Immature natural killer cell (primary cell): Measurements from ENCODE around the gene CCDC78. TPM values are rescaled to one million over a fixed set of nuclear protein-coding genes. Genes with fewer than 3 reads are reported as not detected.

Experiments used
- DNase-seq, 3 donors: peaks; one replicate each; pipeline ENCODE4 v3.0.0; 2022; ENCODE audit warnings: mixed read lengths in 1 of 3
- H3K27ac Mint-ChIP-seq, 6 donors: one replicate each; pipeline ENCODE4 v1.8.0; 2020; ENCODE audit warnings: mixed read lengths in 6 of 6, mild to moderate bottlenecking in 5 of 6, inconsistent platforms in 4 of 6, moderate library complexity in 3 of 6
- H3K27me3 Mint-ChIP-seq, 3 donors: one replicate each; pipeline ENCODE4 v1.8.0; 2020 to 2021; ENCODE audit warnings: low read depth in 3 of 3, mild to moderate bottlenecking in 3 of 3, mixed read lengths in 3 of 3, moderate library complexity in 3 of 3, inconsistent platforms in 1 of 3
- H3K36me3 Mint-ChIP-seq, 3 donors: one replicate each; pipeline ENCODE4 v1.8.0; 2020; ENCODE audit warnings: mixed read lengths in 3 of 3, inconsistent platforms in 2 of 3, mild to moderate bottlenecking in 2 of 3
- H3K4me1 Mint-ChIP-seq, 2 donors: one replicate each; pipeline ENCODE4 v1.8.0; 2020; ENCODE audit warnings: inconsistent platforms in 2 of 2, mild to moderate bottlenecking in 2 of 2, mixed read lengths in 2 of 2, moderate library complexity in 1 of 2
- H3K4me3 Mint-ChIP-seq, 5 donors: one replicate each; pipeline ENCODE4 v1.8.0; 2020; ENCODE audit warnings: mild to moderate bottlenecking in 5 of 5, mixed read lengths in 5 of 5, inconsistent platforms in 3 of 5, moderate library complexity in 3 of 5
- H3K9me3 Mint-ChIP-seq, 6 donors: one replicate each; pipeline ENCODE4 v1.8.0; 2020; ENCODE audit warnings: mild to moderate bottlenecking in 6 of 6, mixed read lengths in 6 of 6, inconsistent platforms in 4 of 6, moderate library complexity in 3 of 6
- polyA plus RNA-seq, 3 donors: library from polyadenylated mRNA; unstranded; fragments of 300-500 nt; fragmentation: Illumina TruSeq; gene quantifications; one replicate each; pipeline ENCODE4 v1.2.3, GENCODE V29; 2021

The CCDC78 gene
- polyA plus RNA-seq, result 1 to 10 TPM in 2 of 3 donors, under 1 TPM in 1; 0.34 to 1.7 (median 1.4) TPM

- Mint-ChIP-seq H3K4me3 (peak within 1 kb of the TSS; percentile 69 to 79 (median 76)), H3K27me3 (peaks cover 2 to 10% (median 3%) of the 10 kb centered on the region in 3 donors), H3K27ac (peak within 1 kb of the TSS; percentile 12 to 51 (median 32)), H3K36me3 (no peaks in the 10 kb centered on the region), H3K4me1 (peaks cover 0 to 1% of the 10 kb centered on the region in 2 donors), H3K9me3 (no peaks in the 10 kb centered on the region)
- peak; percentile 68 to 74 (median 73) for DNase-seq
Observed at GRCh38 chr16:726438-727290, at the start of gene CCDC78, which contains the start of gene HAGHL. CCDC78 (minus strand) TSS chr16:726443; CDS start chr16:726367, 76 bp downstream. HAGHL (plus strand) TSS chr16:727106; CDS start chr16:727510, 404 bp downstream.

GRCh38 chr16:775236-775796, 49.1 kb upstream of the CCDC78 start:
- Mint-ChIP-seq H3K27ac (no peak overlapping the region), H3K36me3 (no peaks in the 10 kb centered on the region)
- no peak for DNase-seq

GRCh38 chr16:774086-775001, 48.1 kb upstream of the CCDC78 start:
- Mint-ChIP-seq H3K27ac (no peak overlapping the region), H3K36me3 (no peaks in the 10 kb centered on the region), H3K27me3 (peaks cover 0 to 3% (median 2%) of the 10 kb centered on the region in 3 donors), H3K4me3 (no peak overlapping the region), H3K4me1 (no peaks in the 10 kb centered on the region), H3K9me3 (no peaks in the 10 kb centered on the region)
- DNase-seq, result no peak

More at GRCh38 chr16:775236-775796, 49.1 kb upstream of the CCDC78 start:
- peaks cover 0 to 3% (median 2%) of the 10 kb centered on the region in 3 donors for H3K27me3 Mint-ChIP-seq
- H3K4me3 Mint-ChIP-seq, result no peak overlapping the region
- no peaks in the 10 kb centered on the region for H3K4me1 Mint-ChIP-seq
- H3K9me3 Mint-ChIP-seq, result no peaks in the 10 kb centered on the region

GRCh38 chr16:772959-773358, 46.7 kb upstream of the CCDC78 start:
- H3K36me3 Mint-ChIP-seq, result no peaks in the 10 kb centered on the region
- peaks cover 0 to 3% (median 2%) of the 10 kb centered on the region in 3 donors for H3K27me3 Mint-ChIP-seq
- H3K9me3 Mint-ChIP-seq, result no peaks in the 10 kb centered on the region
- H3K27ac Mint-ChIP-seq, result no peak overlapping the region
- DNase-seq, result no peak
- no peak overlapping the region for H3K4me3 Mint-ChIP-seq
- H3K4me1 Mint-ChIP-seq, result no peaks in the 10 kb centered on the region

DNA sequence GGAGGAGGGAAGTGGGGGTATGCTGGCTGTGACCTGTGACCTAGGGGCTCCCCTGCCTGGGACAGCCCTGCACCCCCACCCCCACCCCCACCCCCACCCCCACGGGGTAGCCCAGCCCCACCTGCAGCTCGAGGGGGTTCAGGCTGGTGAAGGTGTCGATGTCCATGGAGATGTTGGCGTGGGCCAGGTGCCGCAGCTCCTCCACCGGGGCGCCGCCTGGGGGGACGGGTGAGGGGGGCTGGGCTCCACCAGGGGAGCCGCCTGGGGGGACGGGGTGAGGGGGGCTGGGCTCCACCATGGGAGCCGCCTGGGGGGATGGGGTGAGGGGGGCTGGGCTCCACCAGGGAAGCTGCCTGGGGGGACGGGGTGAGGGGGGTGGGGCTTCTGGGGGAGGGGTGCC, 44.2 kb upstream of the CCDC78 start:
- H3K9me3 Mint-ChIP-seq, result no peaks in the 10 kb centered on the region
- no peaks in the 10 kb centered on the region for H3K4me1 Mint-ChIP-seq
- H3K36me3 Mint-ChIP-seq, result no peaks in the 10 kb centered on the region
- no peak overlapping the region for H3K27ac Mint-ChIP-seq
- H3K27me3 Mint-ChIP-seq, result peaks cover 0 to 2% (median 1%) of the 10 kb centered on the region in 3 donors
- no peak for DNase-seq
- H3K4me3 Mint-ChIP-seq, result no peak overlapping the region

DNA sequence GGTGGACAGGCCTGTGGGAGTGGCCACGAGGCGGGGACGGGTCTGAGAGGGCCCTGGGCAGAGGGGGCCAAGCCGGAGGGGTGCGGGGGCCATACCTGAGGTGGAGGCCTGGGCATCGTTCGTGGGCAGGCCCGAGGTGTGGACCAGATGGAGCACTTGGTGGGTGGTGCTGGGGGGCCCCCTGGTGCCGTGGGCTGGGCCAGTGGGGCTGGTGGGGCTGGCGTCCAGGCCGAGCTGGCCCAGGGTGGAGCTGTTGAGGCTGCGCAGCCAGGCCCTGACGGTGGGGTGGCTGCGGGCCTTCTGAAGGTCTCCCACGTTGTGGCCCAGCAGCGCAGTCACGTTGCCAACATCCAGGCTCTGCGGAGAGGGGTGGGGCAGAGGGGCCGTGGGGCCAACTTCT, 43.7 kb upstream of the CCDC78 start:
- Mint-ChIP-seq H3K27ac (no peak overlapping the region), H3K36me3 (no peaks in the 10 kb centered on the region), H3K27me3 (peaks cover 0 to 2% (median 1%) of the 10 kb centered on the region in 3 donors), H3K4me3 (no peak overlapping the region), H3K9me3 (no peaks in the 10 kb centered on the region), H3K4me1 (no peaks in the 10 kb centered on the region)
- DNase-seq, result no peak

DNA sequence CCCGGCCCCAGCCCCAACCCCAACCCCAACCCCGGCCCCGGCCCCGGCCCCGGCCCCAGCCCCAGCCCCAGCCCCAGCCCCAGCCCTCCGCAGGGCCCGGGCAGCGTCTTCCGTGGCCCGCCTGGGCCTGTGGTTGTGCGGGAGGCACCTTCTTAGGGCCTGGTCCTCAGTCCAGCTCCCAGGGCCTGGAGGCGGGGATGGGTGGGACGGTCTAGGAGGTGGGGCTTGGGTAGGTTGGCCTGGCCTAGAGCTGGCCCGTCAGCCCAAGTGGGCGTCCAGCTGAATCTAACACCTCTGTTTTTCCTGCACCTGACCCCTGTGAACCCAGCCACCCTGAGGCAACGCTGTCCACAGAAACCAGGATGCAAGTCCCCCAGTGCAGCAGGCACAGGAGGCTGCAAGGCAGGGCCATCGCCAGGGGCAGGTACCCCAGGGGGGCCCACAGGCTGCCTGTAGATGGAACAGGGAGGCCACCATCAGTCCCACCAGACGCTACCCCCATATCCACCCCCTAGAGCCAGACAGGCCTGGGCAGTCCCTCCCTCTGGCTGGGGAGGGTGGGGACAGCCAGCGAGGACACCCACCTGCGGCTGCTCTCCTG, 43.0 kb upstream of the CCDC78 start:
- no peaks in the 10 kb centered on the region for H3K4me1 Mint-ChIP-seq
- H3K27ac Mint-ChIP-seq, result no peak overlapping the region
- no peak for DNase-seq
- no peaks in the 10 kb centered on the region for H3K36me3 Mint-ChIP-seq
- H3K27me3 Mint-ChIP-seq, result peaks cover 0 to 2% (median 1%) of the 10 kb centered on the region in 3 donors
- H3K9me3 Mint-ChIP-seq, result no peaks in the 10 kb centered on the region
- no peak overlapping the region for H3K4me3 Mint-ChIP-seq

GRCh38 chr16:768428-768827, 42.2 kb upstream of the CCDC78 start:
- peaks cover 0 to 2% (median 1%) of the 10 kb centered on the region in 3 donors for H3K27me3 Mint-ChIP-seq
- no peak overlapping the region for H3K4me3 Mint-ChIP-seq
- no peak overlapping the region for H3K27ac Mint-ChIP-seq
- H3K4me1 Mint-ChIP-seq, result no peaks in the 10 kb centered on the region
- no peaks in the 10 kb centered on the region for H3K36me3 Mint-ChIP-seq
- H3K9me3 Mint-ChIP-seq, result no peaks in the 10 kb centered on the region
- DNase-seq, result no peak

GRCh38 chr16:767743-768235, 41.5 kb upstream of the CCDC78 start:
- H3K4me3 Mint-ChIP-seq, result no peak overlapping the region
- peaks cover 0 to 2% (median 1%) of the 10 kb centered on the region in 3 donors for H3K27me3 Mint-ChIP-seq
- no peak for DNase-seq
- H3K36me3 Mint-ChIP-seq, result no peaks in the 10 kb centered on the region
- no peaks in the 10 kb centered on the region for H3K4me1 Mint-ChIP-seq
- no peak overlapping the region for H3K27ac Mint-ChIP-seq
- H3K9me3 Mint-ChIP-seq, result no peaks in the 10 kb centered on the region

- Mint-ChIP-seq H3K27ac (no peak overlapping the region), H3K36me3 (no peaks in the 10 kb centered on the region), H3K4me1 (no peaks in the 10 kb centered on the region), H3K27me3 (peaks cover 0 to 2% (median 1%) of the 10 kb centered on the region in 3 donors), H3K4me3 (no peak overlapping the region), H3K9me3 (no peaks in the 10 kb centered on the region)
- no peak for DNase-seq
Observed at GRCh38 chr16:766820-767640, 40.8 kb upstream of the CCDC78 start.

DNA sequence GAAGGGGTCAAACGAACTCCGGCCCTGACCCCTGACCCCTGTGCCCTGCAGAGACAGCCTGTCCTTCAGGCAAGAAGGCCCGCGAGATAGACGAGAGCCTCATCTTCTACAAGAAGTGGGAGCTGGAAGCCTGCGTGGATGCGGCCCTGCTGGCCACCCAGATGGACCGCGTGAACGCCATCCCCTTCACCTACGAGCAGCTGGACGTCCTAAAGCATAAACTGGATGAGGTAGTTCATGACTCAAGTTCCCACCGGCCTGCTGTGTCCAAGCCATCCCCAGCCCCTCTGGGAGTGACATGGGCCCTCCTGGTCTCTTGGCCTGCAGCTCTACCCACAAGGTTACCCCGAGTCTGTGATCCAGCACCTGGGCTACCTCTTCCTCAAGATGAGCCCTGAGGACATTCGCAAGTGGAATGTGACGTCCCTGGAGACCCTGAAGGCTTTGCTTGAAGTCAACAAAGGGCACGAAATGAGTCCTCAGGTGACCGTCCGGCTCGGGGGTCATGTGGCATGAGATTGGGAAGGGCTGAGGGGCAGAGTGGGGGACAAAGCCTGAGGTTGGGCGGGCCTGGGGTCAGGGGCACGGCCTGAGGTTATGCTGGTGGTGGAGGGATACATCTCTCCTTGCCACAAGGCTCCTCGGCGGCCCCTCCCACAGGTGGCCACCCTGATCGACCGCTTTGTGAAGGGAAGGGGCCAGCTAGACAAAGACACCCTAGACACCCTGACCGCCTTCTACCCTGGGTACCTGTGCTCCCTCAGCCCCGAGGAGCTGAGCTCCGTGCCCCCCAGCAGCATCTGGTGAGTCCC, 40.0 kb upstream of the CCDC78 start:
- no peaks in the 10 kb centered on the region for H3K27me3 Mint-ChIP-seq
- H3K36me3 Mint-ChIP-seq, result no peaks in the 10 kb centered on the region
- no peaks in the 10 kb centered on the region for H3K4me1 Mint-ChIP-seq
- no peaks in the 10 kb centered on the region for H3K9me3 Mint-ChIP-seq
- H3K4me3 Mint-ChIP-seq, result no peak overlapping the region
- DNase-seq, result no peak
- H3K27ac Mint-ChIP-seq, result no peak overlapping the region

DNA sequence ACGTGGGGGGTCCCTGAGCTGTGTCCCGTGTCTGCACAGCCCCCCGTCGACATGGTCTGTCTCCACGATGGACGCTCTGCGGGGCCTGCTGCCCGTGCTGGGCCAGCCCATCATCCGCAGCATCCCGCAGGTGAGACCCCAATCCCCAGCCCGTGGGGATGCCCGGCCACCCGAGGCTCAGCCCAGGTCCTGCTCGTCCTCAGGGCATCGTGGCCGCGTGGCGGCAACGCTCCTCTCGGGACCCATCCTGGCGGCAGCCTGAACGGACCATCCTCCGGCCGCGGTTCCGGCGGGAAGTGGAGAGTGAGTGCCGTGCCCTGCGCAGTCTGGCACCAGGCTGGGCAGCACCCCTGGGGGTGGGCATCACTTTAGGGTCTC, 39.2 kb upstream of the CCDC78 start:
- H3K4me1 Mint-ChIP-seq, result no peaks in the 10 kb centered on the region
- no peaks in the 10 kb centered on the region for H3K27me3 Mint-ChIP-seq
- H3K27ac Mint-ChIP-seq, result no peak overlapping the region
- no peak overlapping the region for H3K4me3 Mint-ChIP-seq
- DNase-seq, result no peak
- no peaks in the 10 kb centered on the region for H3K36me3 Mint-ChIP-seq
- no peaks in the 10 kb centered on the region for H3K9me3 Mint-ChIP-seq
